ELF-1 (cell line): ENCODE results near the gene KRT78.

ENCODE experiments used
- DNase-seq: peaks from one replicate; pipeline ENCODE4 v3.0.0-alpha.2; 2016; ENCODE audit warnings: low read depth, low spot score

Gene KRT78

DNA sequence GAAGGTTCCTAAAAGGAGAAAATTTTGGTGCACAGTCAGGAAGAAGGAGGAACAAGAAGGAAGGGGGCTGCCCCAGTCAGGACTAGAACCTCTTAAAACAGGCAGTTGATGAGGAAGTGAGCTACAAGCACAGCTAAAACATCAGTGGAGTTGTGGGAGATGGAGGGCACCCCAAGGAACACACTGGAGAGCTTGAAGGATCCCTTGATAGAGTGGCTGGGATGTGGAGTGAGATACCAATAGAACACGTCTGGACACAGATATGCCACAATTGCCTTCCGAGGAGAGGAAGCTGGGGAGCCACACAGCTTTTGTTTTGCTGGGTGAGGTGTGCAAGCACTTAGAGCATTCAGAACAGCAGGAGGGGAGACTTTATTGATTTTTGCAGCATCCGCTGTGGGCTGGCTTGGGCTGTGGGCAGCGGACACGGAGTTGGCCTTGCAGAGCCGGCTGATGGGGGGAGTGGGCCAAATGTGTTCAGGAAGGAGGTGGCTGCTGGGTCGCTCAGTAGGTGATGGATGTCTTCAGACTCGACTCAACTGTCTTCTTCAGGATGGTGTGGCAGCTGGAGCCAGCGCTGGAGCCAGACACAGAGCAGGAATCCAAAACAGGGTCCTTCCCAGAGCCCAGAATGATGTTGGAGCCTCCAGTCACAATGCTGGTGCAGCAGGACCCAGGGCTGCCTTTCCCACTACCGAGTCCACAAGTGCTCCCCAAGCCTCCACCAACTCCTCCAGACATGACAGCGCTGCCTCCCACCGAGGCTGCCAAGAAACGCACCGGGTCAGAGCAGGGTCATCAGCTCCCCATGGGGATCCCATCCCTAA, 10.0 kb downstream of the KRT78 start:
- DNase-seq = no peak

- DNase-seq = no peak
These were observed 10.8 kb downstream of the KRT78 start for GRCh38 chr12:52837781-52838608.

DNA sequence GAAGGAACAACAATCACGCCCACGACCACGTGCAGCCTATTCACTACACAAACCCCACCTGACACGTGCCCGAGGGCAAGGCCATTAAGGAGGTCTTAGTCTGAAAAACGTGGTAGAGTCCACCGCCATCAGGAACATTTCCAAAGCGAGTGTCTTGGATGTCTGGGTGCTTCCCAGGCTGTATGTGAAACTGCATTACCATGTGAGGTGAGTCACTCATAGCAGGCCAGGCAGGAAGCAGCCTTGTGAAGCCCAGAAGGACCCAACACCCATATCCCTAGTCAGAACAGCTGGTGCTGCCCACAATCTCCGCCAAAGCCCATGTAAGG, 11.4 kb downstream of the KRT78 start:
- peak; percentile 12 for DNase-seq

GRCh38 chr12:52836491-52837412, 12.0 kb downstream of the KRT78 start:
- no peak for DNase-seq

DNA sequence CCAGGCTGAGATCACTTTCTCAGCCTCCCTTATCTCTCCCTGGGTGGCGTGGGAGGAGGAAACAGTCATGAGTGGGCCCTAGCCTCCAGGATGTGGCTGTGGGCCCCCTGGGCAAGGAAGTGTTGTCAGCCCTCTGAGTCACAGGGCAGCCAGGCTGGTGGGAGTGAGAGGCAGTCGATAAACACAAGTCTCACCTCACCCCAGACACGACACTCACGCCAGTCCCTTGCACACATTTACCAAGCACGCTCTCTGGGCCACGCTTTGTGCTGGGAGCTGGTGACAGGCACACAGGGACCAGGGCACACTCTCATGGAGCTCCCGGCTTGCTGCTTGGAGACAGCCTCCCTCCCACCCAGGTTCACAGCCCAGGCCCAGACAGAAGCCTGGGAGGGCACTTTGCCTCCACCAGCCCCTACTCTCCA, 12.7 kb downstream of the KRT78 start:
- DNase-seq = no peak

GRCh38 chr12:52835271-52836041, 13.3 kb downstream of the KRT78 start:
- no peak for DNase-seq

GRCh38 chr12:52834727-52835001, 14.1 kb downstream of the KRT78 start:
- no peak for DNase-seq

DNA sequence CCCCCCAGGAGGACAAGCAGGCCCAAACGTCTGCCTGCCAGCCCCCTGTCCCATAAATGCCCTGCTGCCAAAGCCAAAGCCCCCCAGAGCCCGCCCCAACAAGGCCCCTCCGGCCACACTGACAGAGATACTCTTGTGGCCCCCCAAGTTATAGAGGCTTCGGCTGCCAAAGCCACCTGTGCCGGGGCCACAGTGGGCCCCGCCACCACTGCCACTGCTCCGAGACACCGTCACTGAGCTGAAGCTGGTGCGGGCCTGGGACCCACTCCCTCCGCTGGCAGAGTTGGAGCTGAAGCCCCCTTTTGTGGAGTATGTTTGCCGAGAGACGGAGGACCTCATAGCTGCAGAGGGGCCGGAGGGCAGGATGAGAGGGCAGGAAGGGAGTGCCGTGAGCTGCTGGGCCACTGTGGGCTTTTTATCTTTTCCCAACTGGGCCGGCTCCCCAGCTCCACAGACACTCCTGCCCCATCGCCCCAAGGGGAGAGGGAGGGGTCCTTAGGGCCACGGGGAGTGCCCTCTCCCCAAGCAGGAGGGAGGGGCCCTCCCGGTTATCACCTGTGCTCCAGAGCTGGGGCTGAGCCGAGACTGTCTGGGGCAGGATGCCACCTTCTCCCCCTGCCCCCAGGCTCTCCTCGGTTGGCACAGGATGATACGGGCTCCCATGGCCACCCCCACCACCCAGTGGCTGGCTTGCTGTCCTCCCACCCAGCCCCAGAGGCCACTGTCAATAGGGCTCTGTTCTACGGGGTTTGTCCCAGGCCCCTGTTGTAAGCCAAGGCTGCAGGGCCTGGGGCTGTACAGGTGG, 14.7 kb downstream of the KRT78 start, which contains the start of gene KRT79:
TSS of gene KRT79 (minus strand) at position 390 of the 805 bp plus-strand sequence. CDS start at position 339, 51 bp downstream.
- no peak for DNase-seq

DNA sequence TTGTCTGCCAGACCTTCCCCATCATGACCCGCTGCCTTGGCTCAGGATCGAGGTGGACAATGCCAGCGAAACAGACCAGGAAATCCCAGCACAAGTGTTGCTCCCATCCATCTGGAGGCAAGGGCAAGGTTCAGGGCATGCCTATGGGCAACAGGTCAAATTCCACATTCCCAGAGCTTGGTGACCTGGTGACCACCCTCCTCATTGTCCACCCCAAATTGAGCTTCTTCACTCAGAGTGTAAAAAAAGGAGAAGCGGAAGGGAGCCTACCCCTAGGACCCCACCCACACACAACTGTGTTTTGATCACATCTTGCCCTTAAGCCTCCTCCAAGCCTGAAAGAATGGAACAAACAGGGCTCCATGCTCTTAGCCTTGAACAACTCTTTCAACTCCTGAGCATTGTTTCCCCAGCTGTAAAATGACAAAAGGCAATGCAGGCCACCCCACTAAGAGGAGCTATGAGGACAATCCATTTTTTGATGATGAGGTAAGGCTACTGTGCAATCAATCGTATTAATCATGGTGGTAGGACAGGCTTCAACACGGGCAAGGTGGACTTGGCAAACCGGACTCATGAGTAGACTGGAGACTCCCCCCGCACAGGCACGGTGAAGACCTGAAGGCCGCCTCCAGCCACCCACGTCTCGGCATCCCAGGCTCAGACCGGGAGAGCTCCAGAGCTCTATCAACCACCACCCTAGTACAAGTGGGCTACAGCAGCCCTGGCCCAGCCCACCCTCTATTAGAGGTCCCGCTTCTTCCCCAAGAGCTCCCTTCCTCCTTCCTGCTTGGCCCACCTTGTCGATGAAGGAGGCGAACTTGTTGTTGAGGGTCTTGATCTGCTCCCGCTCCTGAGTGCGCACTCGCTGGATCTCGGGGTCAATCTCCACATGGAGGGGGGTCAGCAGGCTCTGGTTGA, 15.5 kb downstream of the KRT78 start:
- DNase-seq = no peak

DNA sequence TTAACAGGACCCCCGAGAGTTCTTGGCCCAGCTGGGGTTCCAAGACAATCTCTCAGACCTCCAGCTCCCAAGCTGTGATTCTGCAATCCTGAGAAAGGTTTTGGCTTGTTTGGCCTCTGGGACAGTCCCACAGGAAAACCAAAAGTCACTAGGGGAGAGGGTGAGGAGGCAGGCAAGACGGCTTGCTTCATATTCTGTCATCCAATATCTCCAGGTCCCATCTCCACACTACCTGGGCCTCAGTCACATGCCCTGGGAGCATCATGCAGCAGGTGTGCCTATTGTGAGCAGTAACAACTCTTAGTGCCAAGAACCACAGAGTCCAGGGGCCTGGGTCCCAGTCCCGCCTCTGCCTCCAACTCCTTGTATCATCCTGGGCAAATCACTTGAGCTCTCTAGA, 16.3 kb downstream of the KRT78 start:
- no peak for DNase-seq

GRCh38 chr12:52831251-52831650, 17.5 kb downstream of the KRT78 start:
- no peak for DNase-seq

GRCh38 chr12:52829986-52830770, 18.6 kb downstream of the KRT78 start:
- DNase-seq = no peak

GRCh38 chr12:52828591-52829021, 20.2 kb downstream of the KRT78 start:
- DNase-seq = no peak

DNA sequence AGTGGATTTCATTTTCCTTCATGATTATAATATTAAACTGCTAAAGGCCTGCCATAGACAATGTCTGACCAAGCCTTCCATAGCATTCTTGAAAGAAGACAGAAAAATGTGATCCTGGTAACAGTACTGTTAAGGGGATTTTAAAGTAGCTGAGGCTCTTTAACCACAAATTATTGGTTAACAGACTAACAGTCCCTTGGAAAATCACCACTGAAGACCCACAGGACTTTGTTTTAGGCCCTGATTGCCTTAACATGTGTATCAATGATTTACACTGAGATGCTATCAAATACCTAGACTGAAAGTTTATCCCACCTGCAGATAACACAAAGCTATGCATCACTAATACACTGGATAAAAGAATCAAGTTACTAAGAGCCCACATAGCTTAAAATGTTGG, 20.6 kb downstream of the KRT78 start:
- no peak for DNase-seq

- DNase-seq = no peak
These were observed 21.2 kb downstream of the KRT78 start for GRCh38 chr12:52827499-52828090.

DNA sequence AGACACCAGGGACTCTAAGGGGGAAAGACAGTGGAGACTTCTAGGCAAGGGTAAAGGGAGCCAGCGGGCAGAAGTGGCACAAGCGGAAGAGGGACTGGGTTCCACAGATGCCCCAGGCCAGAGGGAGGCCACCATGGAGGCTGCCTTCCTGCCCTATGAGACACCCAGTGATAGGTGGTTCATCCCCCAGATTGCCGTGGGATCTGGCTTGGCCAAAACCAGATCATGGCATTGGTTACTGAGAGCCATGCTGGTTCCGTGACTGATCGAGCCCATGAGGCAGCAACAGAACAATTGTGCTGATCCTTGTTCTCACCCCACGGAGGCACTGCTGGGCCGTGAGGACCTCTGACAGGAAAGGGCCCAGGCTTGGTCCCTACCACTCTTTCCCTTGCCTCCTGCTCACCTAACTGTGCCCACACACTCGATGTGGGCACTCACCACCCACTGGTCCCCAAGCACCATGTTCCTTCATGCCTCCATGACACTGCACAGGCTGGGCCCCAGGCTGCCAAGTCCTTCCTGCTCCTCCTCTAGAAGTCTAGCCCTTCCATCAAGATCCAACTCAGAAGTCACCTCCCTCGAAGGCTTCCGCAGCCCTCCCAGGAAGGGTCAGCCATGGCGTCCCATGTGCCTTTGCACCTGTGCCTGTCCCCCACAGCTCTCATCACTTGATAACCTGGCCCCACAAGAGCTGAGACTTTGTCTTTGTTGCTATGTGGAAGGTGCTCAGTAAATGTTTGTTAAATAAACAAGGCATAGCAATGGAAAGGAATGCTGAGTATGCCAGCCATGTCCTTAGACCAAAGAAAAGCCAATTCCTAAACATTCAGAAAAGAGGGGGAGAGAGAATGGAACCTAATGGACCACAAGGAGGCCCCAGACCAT, 21.9 kb downstream of the KRT78 start:
- peak; percentile 16 for DNase-seq

GRCh38 chr12:52825961-52826360, 22.8 kb downstream of the KRT78 start:
- no peak for DNase-seq
